Esophagus squamous epithelium (tissue), 5 donors: Measurements from ENCODE around the gene ESPNL. TPM values are rescaled to one million over a fixed set of nuclear protein-coding genes. Genes with fewer than 3 reads are reported as not detected.
A peak's percentile ranks its signal among the peaks of the same experiment; 100 is the strongest.

Source experiments
- DNase-seq: peaks from one replicate; lab custom pipeline; 2025; lab: John Stamatoyannopoulos, UW
- H3K27ac ChIP-seq, 4 donors: fragments of 200-600 bp; sonication (generic); one replicate each; pipeline ENCODE4 v1.5.1; 2016 to 2019; ENCODE audit warnings: mild to moderate bottlenecking in 1 of 4
- H3K27me3 ChIP-seq, 4 donors: fragments of 200-600 bp; sonication (generic); 1 replicate in 3 of 4; 2 replicates in 1 of 4; pipeline versions ENCODE4 v1.5.1 to v1.6.0; 2017 to 2021; ENCODE audit warnings: antibody characterized with exemption in 1 of 4
- H3K36me3 ChIP-seq, 3 donors: fragments of 200-600 bp; sonication (generic); one replicate each; pipeline ENCODE4 v1.5.1; 2016 to 2019
- H3K4me1 ChIP-seq, 3 donors: fragments of 200-600 bp; sonication (generic); one replicate each; pipeline ENCODE4 v1.5.1; 2017 to 2019
- H3K4me3 ChIP-seq, 4 donors: fragments of 200-600 bp; sonication (generic); 1 replicate in 3 of 4; 2 replicates in 1 of 4; pipeline ENCODE4 v1.5.1; 2016 to 2019; ENCODE audit warnings: mild to moderate bottlenecking in 2 of 4, moderate library complexity in 1 of 4
- H3K9me3 ChIP-seq, 3 donors: fragments of 200-600 bp; sonication (generic); one replicate each; pipeline ENCODE4 v1.5.1; 2016 to 2019
- CTCF ChIP-seq, 6 experiments: fragments of 450-650 bp in 4 of 6; fragments of 200-600 bp in 2 of 6; sonication (generic) in 2 of 6; IDR thresholded peaks; one replicate each; pipeline ENCODE4 v1.5.1; 2016 to 2019; ENCODE audit warnings: antibody characterized with exemption in 6 of 6, mild to moderate bottlenecking in 4 of 6, moderate library complexity in 4 of 6
- POLR2A ChIP-seq, 4 donors: fragments of 450-650 bp; IDR thresholded peaks; one replicate each; pipeline ENCODE4 v1.6.1; 2017; ENCODE audit warnings: antibody characterized with exemption in 4 of 4, mild to moderate bottlenecking in 4 of 4, moderate library complexity in 3 of 4
- WGBS, 2 donors: methylation state at CpG; one replicate each; pipeline ENCODE4 v1.1.5; 2018; 5-methylcytosine and 5-hydroxymethylcytosine counted together
- intact Hi-C: fragments of 100-400 bp; cut with DNase I; formaldehyde crosslinking; loops from one replicate; pipeline ENCODE4 v1.15.0; 2022
- total RNA-seq, 4 donors: library from RNA; depleted of rRNA; stranded (reverse); fragments of >200 nt; gene quantifications; one replicate each; pipeline ENCODE4 v1.1.0, GENCODE V29; 2016
- donor health status: DM: yes; HTN: yes; CAD: no.

Gene ESPNL
- total RNA-seq, 4 donors from 2014 or later, result 0.04 to 1.3 (median 0.88) TPM; not detected in 1

- 37 to 90% methylated on average over 2 to 15 of the region's 36 CpGs for WGBS, 2 donors
Observed at GRCh38 chr2:238127165-238128060, 27.3 kb downstream of the ESPNL start.

GRCh38 chr2:238128061-238128440 lies 27.9 kb downstream of the ESPNL start:
- no peaks in the 10 kb centered on the region for H3K36me3 ChIP-seq
- H3K27ac ChIP-seq, result no peak overlapping the region
- H3K9me3 ChIP-seq, result no peaks in the 10 kb centered on the region
- DNase-seq, result no peak
- intact Hi-C loops, result no loop called here
- WGBS, 2 donors, result 80 to 90% methylated on average over 1 to 7 of the region's 22 CpGs
- no peak overlapping the region for H3K4me3 ChIP-seq
- TF ChIP-seq CTCF (IDR thresholded peaks at IDR 0.05) (no peak), POLR2A (IDR thresholded peaks at IDR 0.05) (no peak)
- H3K27me3 ChIP-seq, result peaks cover 0 to 4% (median 0%) of the 10 kb centered on the region in 4 donors
- H3K4me1 ChIP-seq, result peaks cover 0 to 16% (median 0%) of the 10 kb centered on the region in 3 donors

More at GRCh38 chr2:238127165-238128060, 27.3 kb downstream of the ESPNL start:
- intact Hi-C loops, result no loop called here
- no peak for TF ChIP-seq CTCF (IDR thresholded peaks at IDR 0.05)
- TF ChIP-seq POLR2A (IDR thresholded peaks at IDR 0.05), result no peak
- Histone ChIP-seq H3K4me3 (peak overlapping the region in 2 of 4 donors; percentile 28 to 40), H3K9me3 (no peaks in the 10 kb centered on the region), H3K36me3 (no peaks in the 10 kb centered on the region), H3K27me3 (peaks cover 0 to 4% (median 0%) of the 10 kb centered on the region in 4 donors), H3K27ac (peak overlapping the region in 1 of 4 donors; percentile 17), H3K4me1 (peaks cover 0 to 16% (median 0%) of the 10 kb centered on the region in 3 donors)
- DNase-seq, result no peak

- H3K9me3 ChIP-seq, result no peaks in the 10 kb centered on the region
- intact Hi-C loops, result no loop called here
- peaks cover 0 to 16% (median 0%) of the 10 kb centered on the region in 3 donors for H3K4me1 ChIP-seq
- WGBS, 2 donors, result 20% methylated on average over 1 of the region's 30 CpGs; no CpG with 5 or more reads in 1 of the 2 donors
- H3K27ac ChIP-seq, result no peak overlapping the region
- H3K27me3 ChIP-seq, result peaks cover 0 to 4% (median 0%) of the 10 kb centered on the region in 4 donors
- no peaks in the 10 kb centered on the region for H3K36me3 ChIP-seq
- TF ChIP-seq POLR2A (IDR thresholded peaks at IDR 0.05) (no peak), CTCF (IDR thresholded peaks at IDR 0.05) (no peak)
- H3K4me3 ChIP-seq, result no peak overlapping the region
- no peak for DNase-seq
Observed at GRCh38 chr2:238128534-238129001, 28.4 kb downstream of the ESPNL start.

GRCh38 chr2:238129166-238130010 lies 29.2 kb downstream of the ESPNL start:
- WGBS, 2 donors, result 78 to 100% methylated on average over 1 to 9 of the region's 22 CpGs
- no peak for DNase-seq
- TF ChIP-seq CTCF (IDR thresholded peaks at IDR 0.05), result no peak
- TF ChIP-seq POLR2A (IDR thresholded peaks at IDR 0.05), result no peak

More at GRCh38 chr2:238129166-238130010, 29.2 kb downstream of the ESPNL start:
- Histone ChIP-seq H3K4me1 (peaks cover 0 to 16% (median 0%) of the 10 kb centered on the region in 3 donors), H3K27ac (no peak overlapping the region), H3K9me3 (no peaks in the 10 kb centered on the region), H3K27me3 (peaks cover 0 to 4% (median 0%) of the 10 kb centered on the region in 4 donors), H3K4me3 (no peak overlapping the region), H3K36me3 (no peaks in the 10 kb centered on the region)
- intact Hi-C loops, result no loop called here
